Activated CD8-positive, alpha-beta memory T cell treated with anti-CD3 and anti-CD28 coated beads, Interleukin-2, amount 50 U/mL, for 4 hours (primary cell): ENCODE data around the gene BASP1.
"Not testable (repeated sequence)": the region's sequence is repeated elsewhere in the genome, so short reads cannot be mapped to it uniquely, and the experiment has no call there.

Source experiments
- DNase-seq: peaks from one replicate; pipeline ENCODE4 v3.0.0-alpha.2; 2020

Gene BASP1

GRCh38 chr5:17292434-17293015 is 75.1 kb downstream of the BASP1 start:
- DNase-seq = no peak

DNA sequence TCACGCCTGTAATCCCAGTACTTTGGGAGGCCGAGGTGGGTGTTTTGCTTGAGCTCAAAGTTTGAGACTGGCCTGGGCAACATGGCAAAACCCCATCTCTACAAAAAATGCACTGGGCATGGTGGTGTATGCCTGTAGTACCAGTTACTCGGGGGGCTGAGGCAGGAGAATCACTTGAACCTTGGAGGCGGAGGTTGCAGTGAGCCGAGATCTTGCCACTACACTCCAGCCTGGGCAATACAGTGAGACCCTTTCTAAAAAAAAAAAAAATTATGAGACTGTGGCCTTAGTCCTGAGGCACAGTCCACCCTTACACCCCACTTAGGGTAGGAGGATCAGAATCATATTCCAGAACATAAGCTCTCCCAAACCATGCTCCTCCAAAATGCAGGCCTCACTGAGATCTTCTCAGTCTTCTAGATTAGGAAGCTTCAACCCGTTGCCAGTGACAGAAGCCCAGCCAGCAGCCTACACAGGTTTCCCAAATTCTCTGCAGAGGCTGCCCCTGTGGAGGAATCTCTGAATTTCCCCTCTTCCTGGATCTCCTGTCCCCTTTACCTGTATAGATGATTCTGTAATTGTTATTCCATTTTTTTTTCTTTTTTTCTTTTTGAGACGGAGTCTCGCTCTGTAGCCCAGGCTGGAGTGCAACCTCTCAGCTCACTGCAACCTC is 77.3 kb downstream of the BASP1 start:
- no peak for DNase-seq

DNA sequence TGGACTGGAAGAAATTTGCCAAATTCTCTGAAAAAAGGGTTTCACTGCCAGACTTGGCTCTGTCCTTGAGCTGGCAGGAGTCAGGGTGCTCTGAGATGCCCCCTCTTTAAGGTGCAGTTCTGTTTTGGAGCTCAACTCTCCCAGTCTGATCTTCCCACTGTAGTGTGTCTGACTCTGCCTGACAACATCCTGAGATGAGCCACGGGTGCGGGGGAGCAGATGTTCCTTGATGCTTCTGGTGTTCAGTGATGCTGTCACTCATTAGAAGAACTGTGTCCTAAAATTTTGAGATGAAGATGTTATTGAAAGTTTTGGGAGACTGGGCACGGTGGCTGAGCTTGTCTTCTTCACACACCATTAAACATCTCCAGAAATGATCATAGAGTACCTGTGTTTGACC is 78.2 kb downstream of the BASP1 start:
- no peak for DNase-seq

- DNase-seq = no peak
Observed at GRCh38 chr5:17302106-17302505, 84.7 kb downstream of the BASP1 start.

GRCh38 chr5:17302604-17303003 is 85.2 kb downstream of the BASP1 start:
- DNase-seq = no peak

GRCh38 chr5:17304282-17304681 is 86.9 kb downstream of the BASP1 start:
- no peak for DNase-seq

DNA sequence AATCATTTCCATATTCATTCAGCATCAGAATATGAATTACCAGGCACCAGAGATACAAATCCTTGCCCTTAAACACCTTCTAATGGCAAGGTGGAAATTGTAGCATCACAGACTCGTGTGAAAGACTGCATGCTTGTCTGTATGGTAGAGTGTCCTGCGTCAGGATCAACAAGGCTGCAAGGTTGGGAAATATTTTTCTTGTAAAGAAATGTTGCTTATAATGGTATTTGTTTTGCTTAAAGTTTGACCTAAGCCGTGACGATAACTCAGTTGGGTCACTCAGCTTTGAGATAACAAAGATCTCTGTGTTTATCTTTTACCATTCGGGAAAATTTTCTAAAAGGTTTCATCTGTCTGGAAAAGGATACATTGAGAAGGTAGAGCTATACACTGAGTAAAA is 87.6 kb downstream of the BASP1 start:
- DNase-seq = no peak

DNA sequence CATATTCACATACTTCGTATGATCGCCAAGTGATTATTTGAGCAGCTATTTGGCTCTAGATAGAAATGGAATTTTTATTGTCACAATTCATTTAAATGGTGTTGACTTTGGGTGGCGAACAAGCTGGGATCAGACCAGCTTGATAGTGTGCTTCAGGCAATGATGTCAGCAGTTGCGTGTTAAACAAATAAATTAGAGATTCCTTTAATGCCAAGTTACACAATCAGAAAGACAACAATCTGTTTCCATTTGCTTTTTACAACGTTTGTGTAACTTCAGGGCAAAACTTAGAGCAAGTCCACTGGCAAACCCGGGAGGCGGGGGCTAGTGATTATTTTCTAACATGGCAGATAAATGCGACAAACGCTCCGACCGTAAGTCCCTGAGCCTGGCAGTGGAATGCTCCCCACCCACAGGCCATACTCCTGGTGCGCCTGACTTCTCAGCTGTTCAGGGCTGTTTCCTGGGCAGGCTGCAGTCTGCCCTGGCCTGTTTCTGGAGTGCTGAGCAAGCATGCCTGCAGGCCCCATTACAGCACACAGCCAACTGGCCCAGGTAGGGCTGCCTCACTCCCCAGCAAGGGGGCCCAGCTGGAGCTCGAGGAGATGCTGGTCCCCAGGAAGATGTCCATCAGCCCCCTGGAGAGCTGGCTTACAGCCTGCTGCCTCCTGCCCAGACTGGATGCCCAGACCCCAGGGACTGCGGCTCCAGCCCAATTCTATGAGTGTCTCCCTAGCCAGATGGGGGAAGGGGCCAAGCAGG is 88.7 kb downstream of the BASP1 start:
- DNase-seq = no peak

- DNase-seq = no peak
Observed at GRCh38 chr5:17306726-17307091, 89.3 kb downstream of the BASP1 start.

DNA sequence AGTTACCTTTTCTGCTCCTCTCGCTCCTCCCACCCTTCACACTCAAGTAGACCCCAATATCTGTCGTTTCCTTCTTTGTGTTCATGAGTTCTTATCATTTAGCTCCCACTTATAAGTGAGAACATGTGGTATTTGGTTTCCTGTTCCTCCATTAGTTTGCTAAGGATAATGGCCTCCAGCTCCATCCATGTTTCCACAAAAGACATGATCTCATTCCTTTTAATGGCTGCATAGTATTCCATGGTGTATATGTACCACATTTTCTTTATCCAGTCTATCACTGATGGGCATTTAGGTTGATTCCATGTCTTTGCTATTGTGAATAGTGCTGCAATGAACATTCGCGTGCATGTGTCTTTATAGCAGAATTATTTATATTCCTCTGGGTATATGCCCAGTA is 90.0 kb downstream of the BASP1 start:
- DNase-seq = not testable (repeated sequence)

- no peak for DNase-seq
Observed at GRCh38 chr5:17308326-17309065, 91.1 kb downstream of the BASP1 start.

- no peak for DNase-seq
Observed at GRCh38 chr5:17309462-17309861, 92.0 kb downstream of the BASP1 start.

DNA sequence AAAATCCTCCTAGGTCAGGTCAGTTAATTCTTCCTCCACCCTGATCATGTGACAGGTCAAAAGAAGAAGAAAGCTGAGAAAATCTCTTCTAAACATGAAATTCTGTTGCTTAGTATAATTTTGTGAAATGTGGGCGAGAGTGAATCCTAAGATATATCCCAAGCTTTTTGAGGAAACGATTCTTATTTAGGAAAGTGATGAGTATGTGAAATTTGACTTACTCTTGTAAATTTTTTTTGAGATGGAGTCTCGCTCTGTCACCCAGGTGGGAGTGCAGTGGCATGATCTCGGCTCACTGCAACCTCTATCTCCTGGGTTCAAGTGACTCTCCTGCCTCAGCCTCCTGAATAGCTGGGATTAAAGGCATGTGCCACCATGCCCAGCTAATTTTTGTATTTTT is 93.1 kb downstream of the BASP1 start:
- not testable (repeated sequence) for DNase-seq

- DNase-seq = not testable (repeated sequence)
Observed at GRCh38 chr5:17311811-17312210, 94.4 kb downstream of the BASP1 start.

DNA sequence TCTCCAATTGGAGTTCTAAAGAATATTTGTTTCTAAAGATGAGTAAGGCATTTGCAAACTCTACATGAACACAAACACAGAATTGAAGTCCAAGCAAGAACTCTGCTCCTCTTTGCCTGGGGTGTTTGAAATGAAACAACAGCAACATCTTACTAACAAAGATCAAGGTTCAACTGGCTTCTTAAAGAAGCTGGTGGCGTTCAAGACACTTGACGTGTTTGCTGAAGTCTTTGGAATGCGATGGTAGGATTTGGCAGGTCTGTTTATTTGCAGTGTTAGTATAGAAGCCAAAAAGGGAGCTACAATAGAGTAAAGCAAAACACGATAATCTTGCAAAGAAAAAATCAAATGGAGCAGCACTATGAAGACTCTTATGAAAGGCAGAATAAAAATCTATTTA is 94.9 kb downstream of the BASP1 start:
- DNase-seq = no peak

GRCh38 chr5:17314907-17315471 is 97.6 kb downstream of the BASP1 start:
- DNase-seq = no peak

DNA sequence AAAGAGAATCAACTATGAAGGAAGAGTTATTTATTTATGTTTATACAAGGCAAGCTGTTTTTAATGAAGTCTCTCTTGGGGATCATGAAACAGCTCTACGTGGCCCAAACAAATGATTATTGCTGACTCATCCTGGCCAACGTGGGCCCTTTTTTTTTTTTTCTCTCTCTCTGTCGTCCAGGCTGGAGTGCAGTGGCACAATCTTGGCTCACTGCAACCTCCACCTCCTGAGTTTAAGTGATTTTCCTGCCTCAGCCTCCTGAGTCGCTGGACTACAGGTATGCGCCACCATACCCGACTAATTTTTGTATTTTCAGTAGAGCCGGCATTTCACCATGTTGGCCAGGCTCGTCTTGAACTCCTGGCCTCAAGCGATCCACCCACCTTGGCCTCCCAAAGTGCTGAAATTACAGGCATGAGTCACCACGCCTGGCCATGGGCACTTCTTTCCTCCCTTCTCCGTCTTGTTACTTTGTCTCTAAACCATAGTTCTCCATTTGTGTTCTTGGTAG is 98.3 kb downstream of the BASP1 start:
- no peak for DNase-seq

DNA sequence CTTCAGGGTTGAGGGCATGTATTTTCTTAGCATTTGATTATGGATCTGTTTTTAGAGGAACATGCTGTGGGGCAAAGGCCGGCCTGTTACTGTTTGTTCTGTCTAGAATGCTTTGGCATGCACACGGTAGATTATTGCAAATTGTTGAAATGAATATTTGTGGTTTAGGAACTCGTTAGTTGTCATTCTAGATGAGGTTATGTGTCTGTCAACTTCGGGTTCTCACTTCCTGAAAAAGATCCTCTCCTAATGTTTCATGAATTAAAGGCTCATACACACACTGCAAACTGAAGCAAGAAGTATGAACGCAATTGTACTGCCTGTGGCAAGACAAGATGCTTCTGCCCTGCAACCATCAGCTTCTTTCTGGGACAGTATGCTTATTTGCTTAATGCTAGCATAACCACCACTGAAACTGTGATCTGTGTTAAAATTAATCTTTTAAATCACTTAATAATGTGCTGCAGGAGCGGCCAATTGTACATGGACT is 99.6 kb downstream of the BASP1 start:
- no peak for DNase-seq

- no peak for DNase-seq
Observed at GRCh38 chr5:17317473-17317872, 100.0 kb downstream of the BASP1 start.

- not testable (repeated sequence) for DNase-seq
Observed at GRCh38 chr5:17319095-17319494, 101.7 kb downstream of the BASP1 start.

- no peak for DNase-seq
Observed at GRCh38 chr5:17325770-17326599, 108.6 kb downstream of the BASP1 start.
